BLaER1 (cell line): ENCODE data around the gene L2HGDH.

ENCODE experiments used
- H3K27ac ChIP-seq: shearing (Covaris generic); formaldehyde crosslinking; 2 replicates; pipeline ENCODE4 v1.8.1; 2022
- H3K27me3 ChIP-seq: shearing (Covaris generic); formaldehyde crosslinking; 2 replicates; pipeline ENCODE4 v1.8.1; 2022
- H3K36me3 ChIP-seq: shearing (Covaris generic); formaldehyde crosslinking; 2 replicates; pipeline ENCODE4 v1.8.1; 2022
- H3K4me1 ChIP-seq: shearing (Covaris generic); formaldehyde crosslinking; 2 replicates; pipeline ENCODE4 v1.8.1; 2022
- H3K4me2 ChIP-seq: shearing (Covaris generic); formaldehyde crosslinking; 2 replicates; pipeline ENCODE4 v1.8.1; 2022
- H3K4me3 ChIP-seq: shearing (Covaris generic); formaldehyde crosslinking; 2 replicates; pipeline ENCODE4 v1.8.1; 2022
- H3K9ac ChIP-seq: shearing (Covaris generic); formaldehyde crosslinking; 2 replicates; pipeline ENCODE4 v1.8.1; 2022
- H3K9me3 ChIP-seq: shearing (Covaris generic); formaldehyde crosslinking; 2 replicates; pipeline ENCODE4 v1.8.1; 2022
- H4K20me1 ChIP-seq: shearing (Covaris generic); formaldehyde crosslinking; 2 replicates; pipeline ENCODE4 v1.8.1; 2022
- Cebpa-rat ChIP-seq: shearing (Covaris generic); IDR thresholded peaks from 2 replicates; pipeline ENCODE4 v1.8.1; 2022

L2HGDH gene

DNA sequence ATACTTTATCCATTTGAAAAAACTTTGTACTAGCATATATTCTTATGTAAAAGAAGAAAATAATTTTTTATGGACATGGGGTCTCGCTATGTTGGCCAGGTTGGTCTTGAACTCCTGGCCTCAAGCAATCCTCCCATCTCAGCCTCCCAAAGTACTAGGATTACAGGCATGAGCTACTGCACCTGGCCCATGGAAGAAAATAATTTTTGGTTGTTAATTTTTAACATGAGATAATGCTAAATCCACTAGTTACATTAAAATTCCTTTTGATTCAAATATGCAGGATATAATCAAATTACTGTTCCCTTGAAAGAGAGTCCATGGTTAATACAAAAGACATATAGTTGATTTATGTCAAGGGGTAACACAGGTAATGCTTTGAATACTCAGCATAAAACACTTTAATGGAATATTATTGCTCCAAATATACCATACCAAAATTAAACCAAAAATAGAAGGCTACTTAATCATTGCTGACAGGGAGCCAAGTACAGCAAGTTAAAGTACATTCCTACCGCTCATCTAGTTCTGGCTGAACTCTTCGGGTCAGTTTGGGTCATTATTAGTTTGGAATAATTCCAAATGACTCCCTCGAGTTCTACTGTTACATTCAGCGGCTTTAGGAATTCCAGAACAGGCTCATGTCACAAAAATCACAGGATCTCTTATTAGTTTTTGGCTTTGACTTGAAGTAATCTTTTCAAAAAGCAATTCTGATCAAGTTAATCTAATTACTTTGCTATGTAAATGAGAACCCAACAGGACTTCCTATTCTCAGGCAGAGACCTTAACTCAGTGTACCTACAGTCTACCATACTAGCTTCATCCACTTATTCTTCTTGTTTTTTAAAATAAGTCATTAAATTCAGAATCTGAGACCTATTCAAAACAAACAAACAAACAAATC, 86.7 kb downstream of the L2HGDH start:
- Histone ChIP-seq H3K9me3 (peaks cover 7% of the 10 kb centered on the region; the same call in 1 of the 2 replicates), H3K4me3 (no peak overlapping the region), H3K9ac (no peak overlapping the region), H3K27ac (no peak overlapping the region), H3K36me3 (peaks cover 21% of the 10 kb centered on the region), H3K27me3 (no peaks in the 10 kb centered on the region), H3K4me2 (no peak overlapping the region), H3K4me1 (peaks cover 29% of the 10 kb centered on the region), H4K20me1 (peaks cover 85% of the 10 kb centered on the region)
- TF ChIP-seq Cebpa-rat = no peak

DNA sequence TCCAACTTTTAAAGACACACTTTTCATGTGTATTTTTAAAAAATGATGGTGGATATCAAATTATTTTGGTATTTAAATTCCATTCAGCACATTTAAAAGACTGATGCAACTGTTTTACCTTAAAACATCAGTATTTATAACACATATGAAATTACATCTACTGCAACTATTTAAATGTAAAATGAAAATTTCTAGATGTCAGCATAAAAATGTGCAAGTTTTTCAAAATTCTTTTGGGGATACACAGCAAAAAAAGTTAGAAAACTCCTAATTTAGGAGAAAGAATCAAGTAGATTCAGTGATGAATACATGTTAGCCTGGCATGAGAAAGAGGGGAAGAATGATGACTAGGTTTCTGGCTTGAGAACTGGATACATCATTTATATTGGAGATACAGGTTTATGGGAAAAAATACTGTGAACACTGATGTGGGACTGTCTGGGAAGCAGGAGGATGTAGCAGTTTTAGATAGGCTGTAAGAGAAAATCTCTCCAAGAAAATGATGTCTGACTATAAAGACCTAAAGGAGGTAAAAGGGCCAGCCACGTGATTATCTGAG, 89.9 kb downstream of the L2HGDH start:
- Histone ChIP-seq H4K20me1 (peaks cover 86% of the 10 kb centered on the region), H3K36me3 (peaks cover 19% of the 10 kb centered on the region), H3K4me2 (no peak overlapping the region)

DNA sequence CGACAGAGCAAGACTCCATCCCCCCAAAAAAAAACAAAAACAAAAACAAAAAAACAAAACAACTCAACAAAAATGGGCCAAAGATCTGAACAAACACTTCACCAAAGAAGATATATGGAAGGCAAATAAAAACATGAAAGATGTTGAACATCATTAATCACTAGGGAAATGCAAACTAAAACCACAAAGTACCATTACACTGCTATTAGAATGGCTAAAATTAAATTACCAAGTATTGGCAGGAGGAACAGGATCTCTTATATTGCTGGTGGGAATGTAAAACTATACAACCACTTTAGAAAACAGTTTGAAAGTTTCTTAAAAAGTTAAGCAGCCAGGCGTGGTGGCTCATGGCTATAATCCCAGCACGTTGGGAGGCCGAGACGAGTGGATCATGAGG, 93.5 kb downstream of the L2HGDH start:
- Histone ChIP-seq H3K9me3 (peaks cover 8% of the 10 kb centered on the region; the same call in 1 of the 2 replicates), H3K4me1 (peaks cover 10% of the 10 kb centered on the region; the same call in 1 of the 2 replicates), H3K4me2 (no peak overlapping the region), H3K27me3 (no peaks in the 10 kb centered on the region), H3K36me3 (peaks cover 20% of the 10 kb centered on the region), H4K20me1 (peaks cover 76% of the 10 kb centered on the region), H3K9ac (no peak overlapping the region), H3K27ac (no peak overlapping the region), H3K4me3 (no peak overlapping the region)
- no peak for TF ChIP-seq Cebpa-rat

More for the DNA sequence above, 89.9 kb downstream of the L2HGDH start:
- H3K9me3 ChIP-seq = peaks cover 8% of the 10 kb centered on the region; the same call in 1 of the 2 replicates
- no peak overlapping the region for H3K27ac ChIP-seq
- H3K27me3 ChIP-seq = no peaks in the 10 kb centered on the region
- H3K4me1 ChIP-seq = peaks cover 18% of the 10 kb centered on the region; the same call in 1 of the 2 replicates
- no peak for TF ChIP-seq Cebpa-rat
- no peak overlapping the region for H3K9ac ChIP-seq
- H3K4me3 ChIP-seq = no peak overlapping the region

DNA sequence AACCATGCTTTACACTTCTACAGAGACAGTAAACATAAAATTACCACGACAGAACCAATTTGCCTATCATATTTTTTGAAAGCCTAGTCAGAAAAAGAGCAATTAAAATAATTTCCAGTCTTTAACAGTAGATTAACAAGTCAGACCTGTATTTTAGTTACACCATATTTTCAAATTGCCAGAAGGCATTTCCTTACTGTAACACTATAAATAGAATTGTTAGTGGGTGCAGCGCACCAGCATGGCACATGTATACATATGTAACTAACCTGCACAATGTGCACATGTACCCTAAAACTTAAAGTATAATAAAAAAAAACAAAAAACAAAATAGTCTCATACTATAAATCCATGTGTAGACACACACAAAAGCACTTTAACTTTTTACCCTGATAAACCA, 96.6 kb downstream of the L2HGDH start:
- Histone ChIP-seq H3K4me2 (no peak overlapping the region), H3K4me1 (peaks cover 8% of the 10 kb centered on the region; the same call in 1 of the 2 replicates), H3K4me3 (no peak overlapping the region), H3K27ac (no peak overlapping the region), H3K9ac (no peak overlapping the region), H3K27me3 (no peaks in the 10 kb centered on the region), H3K9me3 (peaks cover 8% of the 10 kb centered on the region; the same call in 1 of the 2 replicates), H4K20me1 (peaks cover 67% of the 10 kb centered on the region; the same call in 1 of the 2 replicates), H3K36me3 (peaks cover 14% of the 10 kb centered on the region; the same call in 1 of the 2 replicates)
- TF ChIP-seq Cebpa-rat = no peak

DNA sequence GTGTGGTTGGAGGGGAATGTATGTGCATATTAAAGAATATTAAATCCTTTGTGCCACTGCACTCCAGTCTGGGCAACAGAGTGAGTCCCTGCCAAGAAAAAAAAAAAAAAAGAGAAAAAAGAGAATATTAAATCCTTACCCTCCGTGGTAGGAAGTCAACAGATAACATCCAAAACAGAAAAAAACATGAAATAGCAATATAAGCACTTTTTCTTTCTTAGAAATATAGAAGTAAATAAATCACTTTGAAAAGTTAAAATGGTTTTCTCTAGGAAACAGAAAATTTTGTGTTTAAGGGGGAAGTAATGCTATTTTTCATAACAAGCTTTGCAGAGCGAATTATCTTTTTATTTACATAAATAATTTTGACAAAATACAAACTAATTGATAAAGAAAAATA, 98.2 kb downstream of the L2HGDH start:
- Histone ChIP-seq H3K27me3 (no peaks in the 10 kb centered on the region), H4K20me1 (peaks cover 69% of the 10 kb centered on the region; the same call in 1 of the 2 replicates), H3K4me1 (peaks cover 6% of the 10 kb centered on the region; the same call in 1 of the 2 replicates), H3K9ac (no peak overlapping the region), H3K27ac (no peak overlapping the region), H3K4me2 (no peak overlapping the region), H3K4me3 (no peak overlapping the region), H3K9me3 (peaks cover 6% of the 10 kb centered on the region; the same call in 1 of the 2 replicates), H3K36me3 (peaks cover 12% of the 10 kb centered on the region; the same call in 1 of the 2 replicates)
- TF ChIP-seq Cebpa-rat = no peak

DNA sequence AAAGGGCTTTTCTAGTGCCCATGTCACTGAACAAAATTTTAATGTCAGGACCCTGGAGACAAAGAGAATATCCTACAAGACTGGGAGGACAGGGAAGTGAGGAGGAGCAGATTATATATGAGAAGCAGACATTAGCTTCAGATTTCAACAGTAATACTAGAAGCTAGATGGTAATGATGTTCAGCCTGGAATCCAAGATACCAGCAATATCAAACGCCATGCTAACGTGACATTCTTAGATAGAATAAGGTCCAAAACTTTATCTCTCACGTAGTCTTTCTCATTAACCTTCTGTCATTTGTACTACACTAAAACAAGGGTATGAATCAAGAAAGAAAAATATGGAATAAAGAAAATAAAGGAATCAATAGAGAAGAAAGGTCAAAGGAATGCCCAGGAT, 99.3 kb downstream of the L2HGDH start:
- Histone ChIP-seq H4K20me1 (peaks cover 60% of the 10 kb centered on the region; the same call in 1 of the 2 replicates), H3K4me1 (no peaks in the 10 kb centered on the region), H3K9me3 (no peaks in the 10 kb centered on the region; the same call in 1 of the 2 replicates), H3K4me2 (no peak overlapping the region), H3K36me3 (peaks cover 5% of the 10 kb centered on the region; the same call in 1 of the 2 replicates), H3K9ac (no peak overlapping the region), H3K27me3 (no peaks in the 10 kb centered on the region), H3K27ac (no peak overlapping the region), H3K4me3 (no peak overlapping the region)
- no peak for TF ChIP-seq Cebpa-rat

DNA sequence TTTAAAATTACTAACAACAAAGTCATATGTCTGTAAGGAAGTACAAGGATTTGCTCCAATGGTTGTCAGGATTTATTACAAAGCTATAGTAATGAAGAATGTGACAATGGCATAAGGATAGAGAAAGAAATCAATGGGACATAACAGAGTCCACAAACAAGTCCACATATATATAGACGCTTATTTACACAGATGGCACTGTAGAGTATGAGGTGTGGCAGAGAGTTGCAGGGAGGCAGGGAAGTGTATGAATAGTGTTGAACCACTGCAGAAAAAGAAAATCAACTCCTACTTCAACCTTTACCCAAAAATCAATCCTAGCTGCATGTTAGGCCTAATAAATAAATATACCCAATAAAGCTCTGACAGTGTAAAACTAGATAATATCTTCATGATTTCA, 102.0 kb downstream of the L2HGDH start:
- no peak overlapping the region for H3K27ac ChIP-seq
- H4K20me1 ChIP-seq = peaks cover 58% of the 10 kb centered on the region; the same call in 1 of the 2 replicates
- no peak overlapping the region for H3K9ac ChIP-seq
- no peaks in the 10 kb centered on the region for H3K9me3 ChIP-seq
- H3K36me3 ChIP-seq = no peaks in the 10 kb centered on the region; the same call in 1 of the 2 replicates
- no peak overlapping the region for H3K4me3 ChIP-seq
- no peaks in the 10 kb centered on the region for H3K27me3 ChIP-seq
- H3K4me1 ChIP-seq = no peaks in the 10 kb centered on the region
- no peak for TF ChIP-seq Cebpa-rat
- H3K4me2 ChIP-seq = no peak overlapping the region

DNA sequence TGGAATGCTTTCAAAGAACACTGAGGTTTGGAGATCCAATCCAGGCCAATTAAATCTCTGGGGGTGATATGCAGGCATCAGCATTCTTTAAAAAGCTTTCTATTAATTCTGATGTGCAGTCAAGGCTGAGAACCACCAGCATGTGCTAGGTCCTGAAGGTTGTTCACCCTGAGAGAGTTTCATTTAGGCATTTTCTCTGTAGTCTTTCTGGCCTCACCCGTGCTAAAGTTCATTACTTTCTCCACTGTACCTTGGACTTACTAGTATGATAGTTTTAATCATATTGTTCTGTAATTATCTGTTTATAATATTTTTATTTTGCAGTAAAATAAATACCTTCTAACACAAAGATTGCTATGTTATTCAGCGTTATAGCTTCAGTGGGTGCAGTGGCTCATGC, 113.5 kb downstream of the L2HGDH start:
- no peaks in the 10 kb centered on the region for H3K4me1 ChIP-seq
- no peak overlapping the region for H3K4me2 ChIP-seq
- peaks cover 15% of the 10 kb centered on the region; the same call in 1 of the 2 replicates for H4K20me1 ChIP-seq
- H3K36me3 ChIP-seq = peaks cover 62% of the 10 kb centered on the region
- H3K9ac ChIP-seq = no peak overlapping the region
- TF ChIP-seq Cebpa-rat = no peak
- no peaks in the 10 kb centered on the region for H3K27me3 ChIP-seq
- H3K27ac ChIP-seq = no peak overlapping the region
- H3K4me3 ChIP-seq = no peak overlapping the region
- H3K9me3 ChIP-seq = no peaks in the 10 kb centered on the region

DNA sequence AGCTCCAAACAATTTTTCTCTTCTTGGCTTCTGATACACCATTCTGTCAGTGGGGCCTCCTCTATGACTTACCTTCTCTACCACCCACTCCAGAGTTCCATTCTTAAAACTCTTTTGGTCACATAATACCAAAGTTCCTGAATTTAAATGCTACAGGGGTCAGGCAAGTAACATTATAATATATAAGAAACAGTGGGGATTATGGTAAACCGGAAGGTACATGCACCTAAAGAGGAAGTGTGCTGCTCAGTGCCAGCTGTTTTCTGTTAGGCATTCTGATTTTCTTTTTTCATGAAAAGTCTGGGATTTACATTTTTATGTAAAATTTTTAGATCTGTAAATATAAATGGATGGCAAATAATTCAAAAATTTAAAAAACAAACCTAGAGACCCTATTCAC, 120.5 kb downstream of the L2HGDH start:
- H3K4me2 ChIP-seq = no peak overlapping the region
- H3K4me1 ChIP-seq = no peaks in the 10 kb centered on the region
- no peak overlapping the region for H3K27ac ChIP-seq
- no peak for TF ChIP-seq Cebpa-rat
- no peak overlapping the region for H3K4me3 ChIP-seq
- no peak overlapping the region for H3K9ac ChIP-seq
- no peaks in the 10 kb centered on the region for H3K9me3 ChIP-seq
- H3K27me3 ChIP-seq = no peaks in the 10 kb centered on the region
- no peaks in the 10 kb centered on the region for H4K20me1 ChIP-seq
- peaks cover 40% of the 10 kb centered on the region for H3K36me3 ChIP-seq
